SKM-1 treated with dmso at 0.1 percent for 144 hours (cell line): Measurements from ENCODE around the gene HDAC4.

Experiments used
- DNase-seq: peaks from one replicate; lab custom pipeline; 2025; ENCODE audit not compliant: unreplicated experiment; lab: John Stamatoyannopoulos, UW

HDAC4 gene

GRCh38 chr2:239116456-239117246 is 284.2 kb downstream of the HDAC4 start:
- no peak for DNase-seq

GRCh38 chr2:239115616-239116015 is 285.2 kb downstream of the HDAC4 start:
- no peak for DNase-seq

GRCh38 chr2:239114616-239115265 is 286.1 kb downstream of the HDAC4 start:
- DNase-seq = no peak

- no peak for DNase-seq
Measured at GRCh38 chr2:239114119-239114581, 286.7 kb downstream of the HDAC4 start.

GRCh38 chr2:239113615-239114014 is 287.2 kb downstream of the HDAC4 start:
- DNase-seq = no peak

- DNase-seq = no peak
Measured at GRCh38 chr2:239113171-239113570, 287.6 kb downstream of the HDAC4 start.

GRCh38 chr2:239112127-239112774 is 288.6 kb downstream of the HDAC4 start:
- no peak for DNase-seq

GRCh38 chr2:239111401-239112100 is 289.3 kb downstream of the HDAC4 start:
- DNase-seq = no peak

GRCh38 chr2:239110595-239111048 is 290.2 kb downstream of the HDAC4 start:
- DNase-seq = no peak

GRCh38 chr2:239109928-239110545 is 290.8 kb downstream of the HDAC4 start:
- DNase-seq = no peak

- no peak for DNase-seq
Measured at GRCh38 chr2:239109041-239109927, 291.5 kb downstream of the HDAC4 start.

GRCh38 chr2:239108459-239108858 is 292.4 kb downstream of the HDAC4 start:
- no peak for DNase-seq

- no peak for DNase-seq
Measured at GRCh38 chr2:239107936-239108335, 292.9 kb downstream of the HDAC4 start.

- DNase-seq = no peak
Measured at GRCh38 chr2:239106966-239107365, 293.9 kb downstream of the HDAC4 start.

- DNase-seq = no peak
Measured at GRCh38 chr2:239106314-239106908, 294.4 kb downstream of the HDAC4 start.

- no peak for DNase-seq
Measured at GRCh38 chr2:239105234-239105633, 295.6 kb downstream of the HDAC4 start.

- no peak for DNase-seq
Measured at GRCh38 chr2:239104800-239105199, 296.0 kb downstream of the HDAC4 start.

- no peak for DNase-seq
Measured at GRCh38 chr2:239103125-239104098, 297.4 kb downstream of the HDAC4 start.
